ENCODE data around the gene FYB1. TPM values are rescaled to one million over a fixed set of nuclear protein-coding genes. Genes with fewer than 3 reads are reported as not detected.

FYB1 gene
- total RNA-seq, 1 experiment from 2014 or later = not detected

DNA sequence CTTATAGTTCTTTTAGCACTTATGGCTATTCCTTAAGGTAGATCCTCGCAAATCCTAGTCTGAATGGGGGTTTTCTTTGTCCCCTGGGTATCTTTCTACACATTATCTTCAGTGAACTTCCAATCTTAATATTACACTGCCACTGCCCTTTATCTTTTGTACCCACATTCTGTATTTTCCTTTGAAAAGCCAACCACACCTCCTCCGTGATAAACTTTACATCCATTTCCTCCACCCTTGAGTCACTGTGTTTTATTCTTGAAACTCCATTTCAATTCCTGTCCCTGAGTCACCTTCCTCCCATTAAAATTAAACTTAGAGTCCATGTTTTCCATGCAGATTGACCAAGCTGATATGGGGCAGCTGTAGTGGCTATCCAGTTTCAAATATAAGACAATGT lies 102.0 kb downstream of the FYB1 start:
- Histone ChIP-seq H4K8ac (replicated peaks; ENCODE audit: insufficient read length, low read depth, low read length) (no peak overlapping the region), H3K9me3 (ENCODE audit: control insufficient read depth, low read depth, low read length) (no peaks in the 10 kb centered on the region), H2BK15ac (ENCODE audit: low read depth, low read length) (no peak overlapping the region), H4K91ac (ENCODE audit: insufficient read length, low read depth, low read length) (no peak overlapping the region), H3K56ac (ENCODE audit: insufficient read length, low read depth, low read length) (no peak overlapping the region), H4K20me1 (ENCODE audit: control insufficient read depth, insufficient read depth, insufficient read length) (no peaks in the 10 kb centered on the region), H3K4me1 (ENCODE audit: insufficient read depth, low read length) (no peaks in the 10 kb centered on the region), H3K14ac (ENCODE audit: insufficient read depth, low read length) (no peak overlapping the region), H2BK120ac (ENCODE audit: low read depth, low read length, poor library complexity, severe bottlenecking) (no peak overlapping the region), H3K4me2 (ENCODE audit: insufficient read depth, insufficient read length, low read length) (no peak overlapping the region), H3T11ph (ENCODE audit: low read length) (no peak overlapping the region), H2BK20ac (ENCODE audit: low read depth, low read length, poor library complexity, severe bottlenecking) (no peak overlapping the region), H3K23ac (ENCODE audit: insufficient read length, low read depth, low read length) (no peak overlapping the region), H3K79me1 (ENCODE audit: insufficient read depth, low read depth, low read length, poor library complexity, severe bottlenecking) (no peaks in the 10 kb centered on the region), H2BK12ac (ENCODE audit: insufficient read length, low read depth, low read length) (no peak overlapping the region), H3K27me3 (ENCODE audit: insufficient read depth, low read length) (no peaks in the 10 kb centered on the region), H3K9ac (ENCODE audit: extremely low read depth, insufficient read length, low read length) (no peak overlapping the region), H3K79me2 (ENCODE audit: insufficient read depth, low read length) (no peaks in the 10 kb centered on the region), H3K18ac (ENCODE audit: insufficient read length, low read depth, low read length) (no peak overlapping the region), H3K27ac (ENCODE audit: insufficient read length, low read depth, low read length) (no peak overlapping the region), H2BK5ac (ENCODE audit: insufficient read length, low read length) (no peak overlapping the region), H2AFZ (ENCODE audit: low read length) (no peak overlapping the region), H3K23me2 (ENCODE audit: insufficient read length, low read depth, low read length, poor library complexity, severe bottlenecking) (no peaks in the 10 kb centered on the region), H2AK5ac (ENCODE audit: insufficient read length, low read length) (no peak overlapping the region), H3K4ac (ENCODE audit: low read depth, low read length) (no peak overlapping the region), H4K5ac (ENCODE audit: insufficient read length, low read depth, low read length) (no peak overlapping the region)
- Mint-ChIP-seq H3K27ac (no peak overlapping the region; a peak in 1 of 7 replicates), H3K36me3 (ENCODE audit: insufficient read depth in 1 of 3, low read depth in 3 of 3) (no peaks in the 10 kb centered on the region), H3K27me3 (ENCODE audit: low read depth) (no peaks in the 10 kb centered on the region), H3K4me1 (no peaks in the 10 kb centered on the region), H3K4me3 (no peak overlapping the region), H3K9me3 (no peaks in the 10 kb centered on the region)
- TF ChIP-seq, protein P1, sequence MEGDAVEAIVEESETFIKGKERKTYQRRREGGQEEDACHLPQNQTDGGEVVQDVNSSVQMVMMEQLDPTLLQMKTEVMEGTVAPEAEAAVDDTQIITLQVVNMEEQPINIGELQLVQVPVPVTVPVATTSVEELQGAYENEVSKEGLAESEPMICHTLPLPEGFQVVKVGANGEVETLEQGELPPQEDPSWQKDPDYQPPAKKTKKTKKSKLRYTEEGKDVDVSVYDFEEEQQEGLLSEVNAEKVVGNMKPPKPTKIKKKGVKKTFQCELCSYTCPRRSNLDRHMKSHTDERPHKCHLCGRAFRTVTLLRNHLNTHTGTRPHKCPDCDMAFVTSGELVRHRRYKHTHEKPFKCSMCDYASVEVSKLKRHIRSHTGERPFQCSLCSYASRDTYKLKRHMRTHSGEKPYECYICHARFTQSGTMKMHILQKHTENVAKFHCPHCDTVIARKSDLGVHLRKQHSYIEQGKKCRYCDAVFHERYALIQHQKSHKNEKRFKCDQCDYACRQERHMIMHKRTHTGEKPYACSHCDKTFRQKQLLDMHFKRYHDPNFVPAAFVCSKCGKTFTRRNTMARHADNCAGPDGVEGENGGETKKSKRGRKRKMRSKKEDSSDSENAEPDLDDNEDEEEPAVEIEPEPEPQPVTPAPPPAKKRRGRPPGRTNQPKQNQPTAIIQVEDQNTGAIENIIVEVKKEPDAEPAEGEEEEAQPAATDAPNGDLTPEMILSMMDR (conservative IDR thresholded peaks at IDR 0.05) = no peak
- no peak for DNase-seq
- WGBS (ENCODE audit: extremely low coverage, insufficient read length, low lambda C conversion rate) = no CpG with 5 or more reads among the region's 2 CpGs

Data from H9 (cell line).